HL-60 (cell line): ENCODE measurements around the gene TAS2R60.
A peak's percentile ranks its signal among the peaks of the same experiment; 100 is the strongest.

Source experiments
- DNase-seq, 2 experiments: peaks; one replicate each; pipeline ENCODE4 v3.0.0-alpha.2; 2010 to 2020; ENCODE audit warnings: low read depth in 1 of 2, low spot score in 1 of 2
- H3K27ac ChIP-seq: fragments of 250-450 bp; sonication (Bioruptor Pico); replicated peaks from 2 replicates; pipeline ENCODE4 v1.5.1; 2020; ENCODE audit warnings: mild to moderate bottlenecking, moderate library complexity
- H3K27me3 ChIP-seq: fragments of 250-450 bp; sonication (Bioruptor Pico); 2 replicates; pipeline ENCODE4 v1.5.1; 2021; ENCODE audit warnings: mild to moderate bottlenecking, moderate library complexity; ENCODE audit not compliant: insufficient read depth, poor library complexity, severe bottlenecking
- H3K4me3 ChIP-seq: replicated peaks from 2 replicates; pipeline ENCODE4 v1.5.1; 2011; ENCODE audit warnings: mild to moderate bottlenecking, control low read depth, low read length; ENCODE audit not compliant: insufficient read depth
- GABPA ChIP-seq: IDR thresholded peaks from 2 replicates; pipeline ENCODE4 v1.6.1; 2012; ENCODE audit warnings: low read depth
- POLR2AphosphoS5 ChIP-seq: IDR thresholded peaks from 2 replicates; pipeline ENCODE4 v1.6.1; 2012; ENCODE audit warnings: low read depth
- SPI1 ChIP-seq: IDR thresholded peaks from 2 replicates; pipeline ENCODE4 v1.6.1; 2012; ENCODE audit warnings: low read depth, mild to moderate bottlenecking, borderline replicate concordance
- TF ChIP-seq, protein P1 (sequence below): IDR thresholded peaks from one replicate; pipeline ENCODE4 v1.5.1; 2011; ENCODE audit warnings: low read length, control low read depth, inconsistent platforms; ENCODE audit not compliant: insufficient read depth
- TF ChIP-seq, protein P2 (sequence below): IDR thresholded peaks from 2 replicates; pipeline ENCODE4 v1.6.1; 2012; ENCODE audit warnings: low read depth; ENCODE audit not compliant: insufficient replicate concordance

The TAS2R60 gene

DNA sequence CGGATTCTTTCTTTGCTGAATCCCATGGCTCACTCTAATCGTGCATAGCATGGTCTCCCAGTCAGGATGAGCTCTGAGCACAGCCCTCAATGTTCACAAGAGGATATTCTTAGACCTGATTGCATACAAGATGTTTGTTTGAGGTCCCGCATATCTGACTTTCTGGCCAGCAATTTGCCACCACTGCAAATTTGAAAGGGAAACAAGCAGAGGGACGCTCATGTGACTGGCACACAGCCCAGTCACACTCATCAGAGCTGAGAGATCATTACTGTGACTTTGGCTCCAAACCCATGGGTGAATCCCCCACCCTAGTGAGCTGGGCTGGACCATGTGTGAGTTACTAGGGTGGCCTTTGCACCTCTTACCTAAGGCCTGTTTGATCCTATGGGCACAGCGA is 44.3 kb downstream of the TAS2R60 start:
- no peak for TF ChIP-seq POLR2AphosphoS5
- no peak for TF ChIP-seq GABPA
- TF ChIP-seq, protein P1, sequence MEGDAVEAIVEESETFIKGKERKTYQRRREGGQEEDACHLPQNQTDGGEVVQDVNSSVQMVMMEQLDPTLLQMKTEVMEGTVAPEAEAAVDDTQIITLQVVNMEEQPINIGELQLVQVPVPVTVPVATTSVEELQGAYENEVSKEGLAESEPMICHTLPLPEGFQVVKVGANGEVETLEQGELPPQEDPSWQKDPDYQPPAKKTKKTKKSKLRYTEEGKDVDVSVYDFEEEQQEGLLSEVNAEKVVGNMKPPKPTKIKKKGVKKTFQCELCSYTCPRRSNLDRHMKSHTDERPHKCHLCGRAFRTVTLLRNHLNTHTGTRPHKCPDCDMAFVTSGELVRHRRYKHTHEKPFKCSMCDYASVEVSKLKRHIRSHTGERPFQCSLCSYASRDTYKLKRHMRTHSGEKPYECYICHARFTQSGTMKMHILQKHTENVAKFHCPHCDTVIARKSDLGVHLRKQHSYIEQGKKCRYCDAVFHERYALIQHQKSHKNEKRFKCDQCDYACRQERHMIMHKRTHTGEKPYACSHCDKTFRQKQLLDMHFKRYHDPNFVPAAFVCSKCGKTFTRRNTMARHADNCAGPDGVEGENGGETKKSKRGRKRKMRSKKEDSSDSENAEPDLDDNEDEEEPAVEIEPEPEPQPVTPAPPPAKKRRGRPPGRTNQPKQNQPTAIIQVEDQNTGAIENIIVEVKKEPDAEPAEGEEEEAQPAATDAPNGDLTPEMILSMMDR: no peak
- TF ChIP-seq, protein P2, sequence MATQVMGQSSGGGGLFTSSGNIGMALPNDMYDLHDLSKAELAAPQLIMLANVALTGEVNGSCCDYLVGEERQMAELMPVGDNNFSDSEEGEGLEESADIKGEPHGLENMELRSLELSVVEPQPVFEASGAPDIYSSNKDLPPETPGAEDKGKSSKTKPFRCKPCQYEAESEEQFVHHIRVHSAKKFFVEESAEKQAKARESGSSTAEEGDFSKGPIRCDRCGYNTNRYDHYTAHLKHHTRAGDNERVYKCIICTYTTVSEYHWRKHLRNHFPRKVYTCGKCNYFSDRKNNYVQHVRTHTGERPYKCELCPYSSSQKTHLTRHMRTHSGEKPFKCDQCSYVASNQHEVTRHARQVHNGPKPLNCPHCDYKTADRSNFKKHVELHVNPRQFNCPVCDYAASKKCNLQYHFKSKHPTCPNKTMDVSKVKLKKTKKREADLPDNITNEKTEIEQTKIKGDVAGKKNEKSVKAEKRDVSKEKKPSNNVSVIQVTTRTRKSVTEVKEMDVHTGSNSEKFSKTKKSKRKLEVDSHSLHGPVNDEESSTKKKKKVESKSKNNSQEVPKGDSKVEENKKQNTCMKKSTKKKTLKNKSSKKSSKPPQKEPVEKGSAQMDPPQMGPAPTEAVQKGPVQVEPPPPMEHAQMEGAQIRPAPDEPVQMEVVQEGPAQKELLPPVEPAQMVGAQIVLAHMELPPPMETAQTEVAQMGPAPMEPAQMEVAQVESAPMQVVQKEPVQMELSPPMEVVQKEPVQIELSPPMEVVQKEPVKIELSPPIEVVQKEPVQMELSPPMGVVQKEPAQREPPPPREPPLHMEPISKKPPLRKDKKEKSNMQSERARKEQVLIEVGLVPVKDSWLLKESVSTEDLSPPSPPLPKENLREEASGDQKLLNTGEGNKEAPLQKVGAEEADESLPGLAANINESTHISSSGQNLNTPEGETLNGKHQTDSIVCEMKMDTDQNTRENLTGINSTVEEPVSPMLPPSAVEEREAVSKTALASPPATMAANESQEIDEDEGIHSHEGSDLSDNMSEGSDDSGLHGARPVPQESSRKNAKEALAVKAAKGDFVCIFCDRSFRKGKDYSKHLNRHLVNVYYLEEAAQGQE: no peak
- no peak for TF ChIP-seq SPI1
- H3K27me3 ChIP-seq: no peaks in the 10 kb centered on the region
- H3K27ac ChIP-seq: no peak overlapping the region
- DNase-seq: no peak
- no peak overlapping the region for H3K4me3 ChIP-seq

- TF ChIP-seq, protein P1: peak; percentile 36
- no peak for TF ChIP-seq SPI1
- Histone ChIP-seq H3K27ac (no peak overlapping the region), H3K27me3 (no peaks in the 10 kb centered on the region), H3K4me3 (no peak overlapping the region)
- no peak for DNase-seq
These were observed 47.6 kb downstream of the TAS2R60 start for GRCh38 chr7:143490717-143491306.

DNA sequence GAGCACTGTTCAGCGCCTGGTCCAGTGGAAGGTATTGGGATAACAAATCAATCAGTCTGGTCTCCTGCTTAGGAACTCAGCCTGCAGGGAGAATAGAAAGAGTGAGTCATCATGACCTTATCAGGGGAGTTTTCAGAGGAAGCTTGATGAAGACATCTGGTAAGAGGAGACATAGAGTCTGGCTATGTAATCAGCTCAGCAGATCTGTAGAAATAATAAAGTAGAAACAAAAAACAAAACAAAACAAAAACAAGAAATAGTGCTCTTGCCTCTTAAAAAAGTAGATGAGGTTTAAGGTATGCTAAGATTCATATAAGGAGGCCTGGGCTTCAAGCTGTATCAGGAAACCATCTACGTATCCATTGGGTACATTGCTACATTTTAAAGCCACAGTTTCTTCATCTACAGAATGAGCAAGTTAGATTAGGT is 48.8 kb downstream of the TAS2R60 start:
- peak in 1 of 2 experiments; percentile 35 for DNase-seq
- TF ChIP-seq GABPA: no peak
- TF ChIP-seq, protein P1: no peak
- TF ChIP-seq, protein P2: no peak
- H3K27ac ChIP-seq: no peak overlapping the region
- no peak overlapping the region for H3K4me3 ChIP-seq
- no peaks in the 10 kb centered on the region for H3K27me3 ChIP-seq
